GM18519 (cell line): Measurements from ENCODE around the gene ADCY4.

Experiments used
- ATAC-seq: cut with Tn5 transposase; IDR thresholded peaks from one replicate; pipeline ENCODE4 v1.9.1; 2021; ENCODE audit warnings: mild to moderate bottlenecking, moderate library complexity; ENCODE audit not compliant: unreplicated experiment, low FRiP score

The ADCY4 gene

GRCh38 chr14:24280797-24281460 lies 53.9 kb downstream of the ADCY4 start:
- no peak for ATAC-seq

DNA sequence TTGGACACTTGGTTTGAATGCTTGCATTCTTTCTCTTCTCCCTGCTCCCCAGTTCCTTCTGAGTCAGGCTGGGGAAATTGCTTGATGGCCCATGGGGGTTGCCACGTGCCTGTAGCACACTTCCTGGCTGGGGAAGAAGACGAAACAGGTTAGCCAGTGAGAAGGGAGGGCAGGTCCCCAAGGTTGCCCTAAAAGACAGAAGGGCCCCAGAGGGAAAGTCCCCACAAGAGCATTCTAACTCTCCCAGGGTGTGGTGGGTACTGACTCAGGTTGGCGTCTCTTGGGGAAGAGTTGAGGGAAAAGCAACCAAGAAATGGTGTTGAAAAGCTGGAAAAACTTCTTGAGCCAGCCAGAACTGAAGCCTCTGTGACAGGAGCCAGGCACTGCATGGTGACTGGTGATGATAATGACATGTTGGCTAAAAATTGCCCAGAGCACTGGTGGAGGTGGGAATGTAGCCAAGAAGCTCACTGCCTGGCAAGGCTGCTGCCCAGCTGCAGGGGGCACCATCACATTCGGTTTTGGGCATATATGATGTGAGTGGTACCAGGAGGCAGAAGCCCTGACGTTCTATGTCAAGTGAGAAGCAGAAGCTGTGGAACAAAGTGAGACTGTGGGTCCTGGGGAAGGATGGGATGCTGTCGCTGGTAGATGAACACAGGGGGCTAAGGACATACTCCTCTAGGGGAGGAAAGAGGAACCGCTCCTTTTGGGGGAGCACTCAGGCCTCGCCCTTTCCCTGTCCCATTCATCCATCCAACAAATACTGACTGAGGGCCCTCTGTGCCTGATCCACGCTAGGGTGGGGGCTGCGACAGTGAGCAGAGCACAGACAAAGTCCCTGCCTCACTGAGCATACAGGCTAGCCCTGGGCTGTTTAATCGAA lies 55.3 kb downstream of the ADCY4 start:
- no peak for ATAC-seq

DNA sequence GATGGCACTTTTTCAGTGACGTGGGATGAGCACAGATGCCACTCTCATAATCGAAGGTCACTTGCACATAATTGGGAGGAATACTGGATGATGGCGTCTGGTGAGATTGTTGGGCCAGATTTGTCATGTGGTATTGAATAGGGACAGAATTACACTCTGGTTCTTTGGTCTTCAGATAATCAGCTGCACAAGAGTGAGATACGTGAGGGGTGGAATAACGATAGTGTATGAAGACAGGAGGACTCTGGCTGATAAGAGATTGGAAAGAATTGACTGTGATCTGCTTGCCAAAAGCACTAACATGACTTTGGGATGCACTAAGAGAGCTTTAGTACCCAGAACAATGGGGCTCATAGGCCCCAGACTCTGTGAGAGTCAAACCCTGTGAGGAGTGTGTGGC lies 56.4 kb downstream of the ADCY4 start:
- ATAC-seq, result no peak

GRCh38 chr14:24277606-24278321 lies 57.1 kb downstream of the ADCY4 start:
- no peak for ATAC-seq

DNA sequence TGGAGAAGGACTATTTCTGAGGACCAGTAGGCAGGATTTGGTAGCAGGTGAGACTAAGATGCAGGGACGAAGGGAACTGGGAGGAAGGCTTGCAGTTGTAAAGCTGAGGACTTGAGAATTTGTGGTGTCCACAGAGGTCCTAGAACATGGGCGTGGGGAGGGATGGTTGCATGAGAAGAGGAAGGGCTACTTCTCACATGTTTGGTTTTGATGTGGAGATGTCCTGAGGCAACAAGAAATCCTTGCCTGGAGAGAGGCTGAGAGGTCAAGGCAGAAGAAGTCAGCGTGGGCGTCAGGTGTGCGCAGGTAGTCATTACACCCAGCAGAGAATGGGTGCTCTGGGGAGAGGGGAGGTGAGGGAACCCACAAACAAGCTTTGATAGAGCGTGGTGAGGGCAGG lies 57.8 kb downstream of the ADCY4 start:
- ATAC-seq, result no peak

- peak; percentile 39 for ATAC-seq
Measured at GRCh38 chr14:24274101-24274543, 60.7 kb downstream of the ADCY4 start.

GRCh38 chr14:24273422-24273998 lies 61.4 kb downstream of the ADCY4 start:
- no peak for ATAC-seq

- ATAC-seq, result no peak
Measured at GRCh38 chr14:24272467-24272866, 62.4 kb downstream of the ADCY4 start.

- ATAC-seq, result no peak
Measured at GRCh38 chr14:24271834-24272263, 63.0 kb downstream of the ADCY4 start.

DNA sequence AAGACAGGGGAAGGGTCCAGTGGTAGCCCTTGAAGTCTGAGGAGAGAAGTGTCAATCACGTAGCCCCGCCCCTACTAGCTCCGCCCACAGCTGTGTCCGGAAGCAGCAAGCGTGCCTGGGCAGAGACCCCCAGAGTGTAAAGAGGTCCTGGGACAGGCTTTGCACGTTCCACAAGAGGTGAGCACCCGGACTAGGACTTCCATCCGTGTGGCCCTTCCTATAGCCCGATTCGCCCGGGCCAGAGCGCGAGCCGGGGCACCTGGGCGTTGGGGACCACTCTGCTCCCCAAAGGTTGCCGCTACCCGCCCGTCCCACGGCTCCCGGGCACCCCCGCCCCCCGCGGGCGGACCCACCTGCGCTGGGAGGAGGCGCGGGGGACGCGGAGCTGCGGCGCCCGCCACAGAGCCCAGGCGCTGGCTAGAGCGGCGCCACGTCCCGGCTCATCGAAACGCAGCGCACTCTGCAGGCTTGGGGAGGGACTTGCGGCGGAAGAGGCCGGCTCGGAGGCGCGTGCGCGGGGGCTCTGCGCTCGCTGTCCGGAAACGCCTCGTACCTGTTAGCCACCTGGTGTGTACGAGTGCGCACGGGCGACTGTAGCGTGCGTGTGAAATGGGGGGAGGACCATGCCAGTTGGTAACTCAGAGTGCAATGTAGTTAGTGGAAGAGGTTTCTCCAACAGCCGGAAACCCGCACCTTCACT lies 63.6 kb downstream of the ADCY4 start, which contains the start of gene RABGGTA:
Gene RABGGTA (minus strand): TSS at position 464 of the 700 bp plus-strand sequence. CDS start 482 bp downstream, outside the sequence.
- peak; percentile 78 for ATAC-seq

DNA sequence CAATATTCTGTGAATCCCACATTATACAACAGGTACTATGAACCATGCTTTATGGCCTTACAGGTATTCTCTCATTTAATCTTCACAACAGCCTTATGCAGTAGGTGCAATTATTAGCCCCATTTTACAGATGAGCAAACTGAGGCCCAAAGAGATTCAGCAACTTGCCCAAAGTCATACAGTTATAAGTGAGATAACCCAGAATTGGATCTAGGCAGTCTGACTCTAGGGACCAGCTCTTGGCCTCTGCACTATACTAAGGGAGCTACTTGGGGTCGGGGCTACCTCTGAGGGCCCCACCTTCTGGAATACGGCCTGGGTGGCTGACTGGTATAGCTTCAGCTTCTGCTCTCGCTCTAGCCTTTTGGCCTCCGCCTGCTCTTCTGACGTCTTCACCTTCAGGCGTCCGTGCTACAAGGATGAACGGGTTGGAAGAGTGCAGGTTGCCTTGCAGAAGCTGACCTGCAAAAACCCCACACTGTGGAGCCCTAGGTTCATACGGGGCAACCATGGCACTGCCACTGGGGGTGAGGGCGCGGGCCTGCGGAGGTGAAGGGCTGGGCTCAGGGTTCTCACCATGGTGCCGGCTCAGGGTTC lies 64.2 kb downstream of the ADCY4 start:
- no peak for ATAC-seq

GRCh38 chr14:24269910-24270536 lies 64.8 kb downstream of the ADCY4 start:
- ATAC-seq, result no peak

GRCh38 chr14:24269368-24269767 lies 65.5 kb downstream of the ADCY4 start:
- ATAC-seq, result no peak
